H1 (cell line): ENCODE data around the gene ELAVL2. TPM values are rescaled to one million over a fixed set of nuclear protein-coding genes. Genes with fewer than 3 reads are reported as not detected.

Experiments
- RFX5 ChIP-seq: IDR thresholded peaks from 2 replicates; pipeline ENCODE4 v1.6.1; 2011; ENCODE audit warnings: low read depth, low read length, improper control_type of control experiment, borderline replicate concordance
- polyA plus RNA-seq, 7 experiments: library from polyadenylated mRNA; depleted of rRNA in 3 of 7; stranded (reverse) in 5 of 7; unstranded in 2 of 7; fragments of >200 nt in 5 of 7; fragments of 200-250 nt in 2 of 7; gene quantifications; 1 replicate in 5 of 7; 2 replicates in 1 of 7; 4 replicates in 1 of 7; pipeline versions ENCODE4 v1.2.1 to v1.2.3, GENCODE V29; 2011 to 2013; ENCODE audit warnings: missing spikeins in 2 of 7, mixed read lengths in 2 of 7
- total RNA-seq: library from RNA; stranded (reverse); fragmentation: NEBNext Ultra II Directional; extraction: Animal tissue kit (Norgen Biotek cat#: 25700); gene quantifications from 2 replicates; pipeline ENCODE4 v1.2.1, GENCODE V29; 2021

Gene ELAVL2
- total and polyA plus RNA-seq, 2 of the 8 experiments (the other 6 are each of a cell fraction or from before 2014, with no cell fraction given), result 4.9 to 21.9 TPM

DNA sequence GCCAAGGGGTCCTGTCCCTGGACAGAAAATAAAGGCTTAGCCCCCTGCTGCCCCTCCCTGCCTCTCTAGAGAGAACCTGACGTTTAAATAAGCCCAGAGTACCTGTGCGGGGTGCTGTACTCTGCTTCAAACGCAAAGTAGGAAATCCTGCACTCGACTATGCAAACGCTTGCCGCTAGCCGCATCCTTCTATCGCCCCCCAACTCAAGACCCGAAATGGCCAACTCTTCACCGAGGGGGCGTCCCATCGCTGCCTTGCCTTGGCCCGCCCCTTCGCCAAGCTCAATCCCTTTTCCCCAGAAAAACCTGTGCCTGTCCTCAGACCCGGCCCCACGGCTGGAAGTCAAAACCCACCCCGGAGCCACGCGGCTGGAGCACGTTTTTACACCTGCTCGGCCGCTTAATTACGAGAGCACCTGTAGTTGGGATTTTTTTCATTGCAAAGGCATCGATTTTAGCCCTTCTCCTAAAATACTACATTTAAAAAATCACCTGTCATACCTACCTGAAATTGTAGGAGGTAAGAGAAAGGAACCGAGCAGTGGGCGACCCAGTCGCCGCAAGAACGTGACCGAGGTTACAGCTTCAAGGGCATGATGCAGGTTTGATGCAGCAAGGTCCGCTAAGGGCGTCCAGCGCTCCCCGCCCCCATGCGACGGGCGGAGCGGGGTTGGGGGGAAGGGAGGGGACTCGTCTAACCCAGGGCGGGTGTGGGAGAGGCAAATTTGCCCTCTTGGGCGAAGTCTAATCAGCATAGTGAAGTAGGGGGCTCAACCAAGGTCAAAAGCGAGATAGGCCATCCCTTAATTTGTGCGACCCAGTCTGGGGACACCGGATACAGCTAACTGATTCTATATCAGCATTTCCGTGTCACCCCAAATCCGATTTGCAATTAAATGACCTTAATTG lies 3.5 kb downstream of the ELAVL2 start (continued):
- no peak for TF ChIP-seq RFX5
